ENCODE measurements around the gene ANAPC13. TPM values are rescaled to one million over a fixed set of nuclear protein-coding genes. Genes with fewer than 3 reads are reported as not detected.

ANAPC13 gene
- 10 to 100 TPM; 63.5 to 67.9 TPM for total RNA-seq
- polyA plus RNA-seq (ENCODE audit: insufficient read length in 6 of 6), result 100 to 1,000 TPM in 1 of 6 donors, 10 to 100 TPM in 5; 80.5 to 103 (median 88.9) TPM
- long read RNA-seq, donor 1, transcript ANAPC13-203 (2 exons, 686 nt), result minor isoform, 13 of 118 reads
- long read RNA-seq, donor 1, transcript ANAPC13-201 (3 exons, 1,209 nt), result major isoform, 37 of 118 reads
- long read RNA-seq, donor 1, transcript ANAPC13-204 (3 exons, 1,840 nt), result minor isoform, 36 of 118 reads
- long read RNA-seq, donor 1, partial matches to known transcripts, result 32 of 118 reads
- long read RNA-seq, donor 1, other reads (novel, unspliced or antisense), result 0 of 118 reads
- long read RNA-seq, donor 2, transcript ANAPC13-201 (3 exons, 1,209 nt), result minor isoform, 17 of 51 reads
- long read RNA-seq, donor 2, transcript ANAPC13-203 (2 exons, 686 nt), result minor isoform, 5 of 51 reads
- long read RNA-seq, donor 2, transcript ANAPC13-204 (3 exons, 1,840 nt), result major isoform, 19 of 51 reads
- long read RNA-seq, donor 2, partial matches to known transcripts, result 0 of 51 reads
- long read RNA-seq, donor 2, other reads (novel, unspliced or antisense), result 6 of 51 reads
- long read RNA-seq, donor 3, transcript ANAPC13-204 (3 exons, 1,840 nt), result minor isoform, 15 of 47 reads
- long read RNA-seq, donor 3, transcript ANAPC13-201 (3 exons, 1,209 nt), result major isoform, 28 of 47 reads
- long read RNA-seq, donor 3, partial matches to known transcripts, result 0 of 47 reads
- long read RNA-seq, donor 3, other reads (novel, unspliced or antisense), result 0 of 47 reads
- long read RNA-seq, donor 4, transcript ANAPC13-204 (3 exons, 1,840 nt), result minor isoform, 6 of 54 reads
- long read RNA-seq, donor 4, transcript ANAPC13-201 (3 exons, 1,209 nt), result major isoform, 39 of 54 reads
- long read RNA-seq, donor 4, partial matches to known transcripts, result 0 of 54 reads
- long read RNA-seq, donor 4, other reads (novel, unspliced or antisense), result 6 of 54 reads
- long read RNA-seq, donor 5, transcript ANAPC13-203 (2 exons, 686 nt), result minor isoform, 7 of 64 reads
- long read RNA-seq, donor 5, transcript ANAPC13-204 (3 exons, 1,840 nt), result minor isoform, 26 of 64 reads
- long read RNA-seq, donor 5, transcript ANAPC13-201 (3 exons, 1,209 nt), result major isoform, 30 of 64 reads
- long read RNA-seq, donor 5, partial matches to known transcripts, result 0 of 64 reads
- long read RNA-seq, donor 5, other reads (novel, unspliced or antisense), result 0 of 64 reads
- long read RNA-seq, donor 6, transcript ANAPC13-201 (3 exons, 1,209 nt), result major isoform, 30 of 52 reads
- long read RNA-seq, donor 6, transcript ANAPC13-203 (2 exons, 686 nt), result minor isoform, 6 of 52 reads
- long read RNA-seq, donor 6, transcript ANAPC13-204 (3 exons, 1,840 nt), result minor isoform, 15 of 52 reads
- long read RNA-seq, donor 6, partial matches to known transcripts, result 0 of 52 reads
- long read RNA-seq, donor 6, other reads (novel, unspliced or antisense), result 0 of 52 reads
- long read RNA-seq, donor 7, transcript ANAPC13-203 (2 exons, 686 nt), result minor isoform, 6 of 35 reads
- long read RNA-seq, donor 7, transcript ANAPC13-201 (3 exons, 1,209 nt), result major isoform, 14 of 35 reads
- long read RNA-seq, donor 7, transcript ANAPC13-204 (3 exons, 1,840 nt), result major isoform, 14 of 35 reads
- long read RNA-seq, donor 7, partial matches to known transcripts, result 0 of 35 reads
- long read RNA-seq, donor 7, other reads (novel, unspliced or antisense), result 0 of 35 reads
- long read RNA-seq, donor 8, transcript ANAPC13-201 (3 exons, 1,209 nt), result major isoform, 25 of 45 reads
- long read RNA-seq, donor 8, transcript ANAPC13-204 (3 exons, 1,840 nt), result minor isoform, 16 of 45 reads
- long read RNA-seq, donor 8, partial matches to known transcripts, result 0 of 45 reads
- long read RNA-seq, donor 8, other reads (novel, unspliced or antisense), result 0 of 45 reads
- long read RNA-seq, donor 9, partial matches to known transcripts, result 0 of 1 reads
- long read RNA-seq, donor 9, other reads (novel, unspliced or antisense), result 0 of 1 reads
- long read RNA-seq, donor 10, transcript ANAPC13-201 (3 exons, 1,209 nt), result major isoform, 54 of 73 reads
- long read RNA-seq, donor 10, transcript ANAPC13-204 (3 exons, 1,840 nt), result minor isoform, 14 of 73 reads
- long read RNA-seq, donor 10, partial matches to known transcripts, result 0 of 73 reads
- long read RNA-seq, donor 10, other reads (novel, unspliced or antisense), result 3 of 73 reads
- long read RNA-seq, donor 11, transcript ANAPC13-204 (3 exons, 1,840 nt), result minor isoform, 42 of 120 reads
- long read RNA-seq, donor 11, transcript ANAPC13-201 (3 exons, 1,209 nt), result major isoform, 44 of 120 reads
- long read RNA-seq, donor 11, transcript ANAPC13-203 (2 exons, 686 nt), result minor isoform, 6 of 120 reads
- long read RNA-seq, donor 11, partial matches to known transcripts, result 20 of 120 reads
- long read RNA-seq, donor 11, other reads (novel, unspliced or antisense), result 5 of 120 reads
- long read RNA-seq, donor 12, transcript ANAPC13-204 (3 exons, 1,840 nt), result minor isoform, 23 of 64 reads
- long read RNA-seq, donor 12, transcript ANAPC13-201 (3 exons, 1,209 nt), result major isoform, 32 of 64 reads
- long read RNA-seq, donor 12, transcript ANAPC13-203 (2 exons, 686 nt), result minor isoform, 6 of 64 reads
- long read RNA-seq, donor 12, partial matches to known transcripts, result 0 of 64 reads
- long read RNA-seq, donor 12, other reads (novel, unspliced or antisense), result 0 of 64 reads

- intact Hi-C loops (cut with DNase I), result no loop called here
- ATAC-seq, result peak; percentile 92
Measured at GRCh38 chr3:134485718-134486576, at the start of gene ANAPC13, which contains the start of gene CEP63. TSS of gene ANAPC13 (minus strand) at chr3:134485985. CDS start at chr3:134482904, 3,081 bp downstream. TSS of gene CEP63 (plus strand) at chr3:134486057. CDS start at chr3:134495321, 9,264 bp downstream.

GRCh38 chr3:134535186-134535970 is 49.6 kb upstream of the ANAPC13 start:
- Histone ChIP-seq H3K27ac (peak overlapping the region in 1 of 2 donors; percentile 58), H3K27me3 (no peaks in the 10 kb centered on the region), H3K9me3 (no peaks in the 10 kb centered on the region), H3K36me3 (peaks cover 0 to 31% of the 10 kb centered on the region in 2 donors), H3K4me3 (no peak overlapping the region), H3K4me1 (peaks cover 0 to 6% of the 10 kb centered on the region in 2 donors)
- ATAC-seq, result no peak
- no peak for TF ChIP-seq CTCF (IDR thresholded peaks at IDR 0.05)
- no peak for DNase-seq
- intact Hi-C loops (cut with DNase I), result no loop called here

More at GRCh38 chr3:134485718-134486576, at the start of gene ANAPC13, which contains the start of gene CEP63:
- TF ChIP-seq CTCF (IDR thresholded peaks at IDR 0.05), result no peak
- Histone ChIP-seq H3K36me3 (peaks cover 0 to 17% of the 10 kb centered on the region in 2 donors), H3K27ac (peak within 1 kb of the TSS; percentile 96), H3K9me3 (no peaks in the 10 kb centered on the region), H3K4me3 (peak within 1 kb of the TSS; percentile 65 to 87), H3K4me1 (peaks cover 18 to 62% of the 10 kb centered on the region in 2 donors), H3K27me3 (no peaks in the 10 kb centered on the region)
- DNase-seq, result peak; percentile 95 to 99 (median 97)

- ATAC-seq, result no peak
- no peak overlapping the region for H3K27ac ChIP-seq
Measured at GRCh38 chr3:134533493-134533892, 47.7 kb upstream of the ANAPC13 start.

More at GRCh38 chr3:134533493-134533892, 47.7 kb upstream of the ANAPC13 start:
- H3K27me3 ChIP-seq, result no peaks in the 10 kb centered on the region
- H3K9me3 ChIP-seq, result no peaks in the 10 kb centered on the region
- H3K4me3 ChIP-seq, result no peak overlapping the region
- H3K4me1 ChIP-seq, result peaks cover 0 to 6% of the 10 kb centered on the region in 2 donors
- intact Hi-C loops (cut with DNase I), result no loop called here
- no peak for TF ChIP-seq CTCF (IDR thresholded peaks at IDR 0.05)
- H3K36me3 ChIP-seq, result peaks cover 0 to 27% of the 10 kb centered on the region in 2 donors
- DNase-seq, result no peak
